Measurements from ENCODE around the gene LAMA1.

Gene LAMA1

GRCh38 chr18:6983366-6983765, 134.2 kb downstream of the LAMA1 start:
- no peak for TF ChIP-seq CTCF (IDR thresholded peaks at IDR 0.05; ENCODE audit: control insufficient read depth, extremely low read depth, insufficient read depth)
- no peak overlapping the region for H3K4me3 ChIP-seq (ENCODE audit: low read depth, low read length)
- DNase-seq (ENCODE audit: low read depth), result no peak

- no peak for DNase-seq (ENCODE audit: low read depth)
- H3K4me3 ChIP-seq (ENCODE audit: low read depth, low read length), result no peak overlapping the region
- TF ChIP-seq CTCF (IDR thresholded peaks at IDR 0.05; ENCODE audit: control insufficient read depth, extremely low read depth, insufficient read depth), result no peak
These were observed 135.2 kb downstream of the LAMA1 start for GRCh38 chr18:6982398-6982797.

GRCh38 chr18:6980363-6980762, 137.2 kb downstream of the LAMA1 start:
- no peak for DNase-seq (ENCODE audit: low read depth)
- no peak overlapping the region for H3K4me3 ChIP-seq (ENCODE audit: low read depth, low read length)
- TF ChIP-seq CTCF (IDR thresholded peaks at IDR 0.05; ENCODE audit: control insufficient read depth, extremely low read depth, insufficient read depth), result no peak

GRCh38 chr18:6979954-6980353, 137.6 kb downstream of the LAMA1 start:
- no peak for TF ChIP-seq CTCF (IDR thresholded peaks at IDR 0.05; ENCODE audit: control insufficient read depth, extremely low read depth, insufficient read depth)
- no peak overlapping the region for H3K4me3 ChIP-seq (ENCODE audit: low read depth, low read length)
- no peak for DNase-seq (ENCODE audit: low read depth)

GRCh38 chr18:6976935-6977334, 140.7 kb downstream of the LAMA1 start:
- DNase-seq (ENCODE audit: low read depth), result no peak
- TF ChIP-seq CTCF (IDR thresholded peaks at IDR 0.05; ENCODE audit: control insufficient read depth, extremely low read depth, insufficient read depth), result no peak
- H3K4me3 ChIP-seq (ENCODE audit: low read depth, low read length), result no peak overlapping the region

GRCh38 chr18:6975084-6975483, 142.5 kb downstream of the LAMA1 start:
- no peak for TF ChIP-seq CTCF (IDR thresholded peaks at IDR 0.05; ENCODE audit: control insufficient read depth, extremely low read depth, insufficient read depth)
- H3K4me3 ChIP-seq (ENCODE audit: low read depth, low read length), result no peak overlapping the region
- no peak for DNase-seq (ENCODE audit: low read depth)

- no peak overlapping the region for H3K4me3 ChIP-seq (ENCODE audit: low read depth, low read length)
- TF ChIP-seq CTCF (IDR thresholded peaks at IDR 0.05; ENCODE audit: control insufficient read depth, extremely low read depth, insufficient read depth), result no peak
- peak; percentile 32 for DNase-seq (ENCODE audit: low read depth)
These were observed 145.6 kb downstream of the LAMA1 start for GRCh38 chr18:6971823-6972478.
